Pancreas (tissue), 10 donors: ENCODE measurements around the gene CDC34. TPM values are rescaled to one million over a fixed set of nuclear protein-coding genes. Genes with fewer than 3 reads are reported as not detected.
A peak's percentile ranks its signal among the peaks of the same experiment; 100 is the strongest.

Experiments
- ATAC-seq, 4 donors: fragments of 200-7000 bp; cut with Tn5 transposase; one replicate each; pipeline versions ENCODE4 v1.8.0 to v1.9.1; 2020; ENCODE audit warnings: mild to moderate bottlenecking in 4 of 4, moderate library complexity in 4 of 4
- DNase-seq, 6 donors: peaks; one replicate each; pipeline ENCODE4 v3.0.0-alpha.2; 2020
- FAIRE-seq: peaks from 2 replicates; lab custom pipeline; 2012; peaks lifted over from hg19 to GRCh38; lab: Jason Lieb, UNC
- H3K27ac ChIP-seq, 4 donors: fragments of 200-600 bp; sonication (generic); 1 replicate in 3 of 4; 2 replicates in 1 of 4; pipeline versions ENCODE4 v1.5.0 to v1.8.0; 2020
- H3K27me3 ChIP-seq, 4 donors: fragments of 200-600 bp; one replicate each; pipeline ENCODE4 v1.8.0; 2021
- H3K36me3 ChIP-seq, 3 donors: fragments of 200-600 bp; sonication (generic) in 1 of 3; one replicate each; pipeline versions ENCODE4 v1.5.0 to v1.8.0; 2020 to 2021
- H3K4me1 ChIP-seq, 3 donors: fragments of 200-600 bp; one replicate each; pipeline ENCODE4 v1.8.0; 2021
- H3K4me3 ChIP-seq, 4 donors: fragments of 200-600 bp; sonication (generic) in 2 of 4; one replicate each; pipeline versions ENCODE4 v1.5.0 to v1.8.0; 2020 to 2021
- H3K9me3 ChIP-seq, 4 donors: fragments of 200-600 bp; one replicate each; pipeline ENCODE4 v1.8.0; 2021
- WGBS, 2 donors: extraction: QIAGEN DNeasy Blood & Tissue Kit; methylation state at CpG; one replicate each; pipeline ENCODE4 v1.1.7; 2013; 5-methylcytosine and 5-hydroxymethylcytosine counted together
- intact Hi-C, 3 donors: fragments of 100-400 bp; cut with DNase I; formaldehyde crosslinking; loops; one replicate each; pipeline versions ENCODE4 v1.11.1 to v1.14.2; 2022
- polyA plus RNA-seq, 2 donors: library from polyadenylated mRNA; stranded (reverse); fragments of 200-250 nt; gene quantifications; one replicate each; pipeline ENCODE4 v1.2.3, GENCODE V29; 2013
- total RNA-seq, 6 donors: library from RNA; stranded (reverse); fragmentation: NEBNext Ultra II Directional in 4 of 6; extraction: Animal tissue kit (Norgen Biotek cat#: 25700) in 4 of 6; gene quantifications; one replicate each; pipeline versions ENCODE4 v1.2.1 to v1.2.4, GENCODE V29; 2021 to 2023
- TF ChIP-seq, protein P1 (sequence below), 4 donors: fragments of 200-600 bp; sonication (generic) in 3 of 4; IDR thresholded peaks; one replicate each; pipeline versions ENCODE4 v1.5.0 to v1.8.0; 2021; ENCODE audit warnings: antibody characterized with exemption in 4 of 4
- donor health status: healthy with polysubstance abuse.
- donor health status: DM: no; HTN: no; CAD: no; lungs with moderate emphysema.
- donor health status: DM: no; HTN: no; CAD: no.
- donor health status: control.
- donor health status: control.
- donor health status: Bipolar disorder and iron deficiency.
- donor health status: DM: yes; HTN: yes; CAD: no.
- donor health status: DM: no; HTN: no; CAD: no.
- donor health status: DM: no; HTN: no; CAD: no.
- donor health status: DM: yes; HTN: yes; CAD: no.

CDC34 gene
- total and polyA plus RNA-seq, 8 donors: 26.2 to 107 (median 45.6) TPM

DNA sequence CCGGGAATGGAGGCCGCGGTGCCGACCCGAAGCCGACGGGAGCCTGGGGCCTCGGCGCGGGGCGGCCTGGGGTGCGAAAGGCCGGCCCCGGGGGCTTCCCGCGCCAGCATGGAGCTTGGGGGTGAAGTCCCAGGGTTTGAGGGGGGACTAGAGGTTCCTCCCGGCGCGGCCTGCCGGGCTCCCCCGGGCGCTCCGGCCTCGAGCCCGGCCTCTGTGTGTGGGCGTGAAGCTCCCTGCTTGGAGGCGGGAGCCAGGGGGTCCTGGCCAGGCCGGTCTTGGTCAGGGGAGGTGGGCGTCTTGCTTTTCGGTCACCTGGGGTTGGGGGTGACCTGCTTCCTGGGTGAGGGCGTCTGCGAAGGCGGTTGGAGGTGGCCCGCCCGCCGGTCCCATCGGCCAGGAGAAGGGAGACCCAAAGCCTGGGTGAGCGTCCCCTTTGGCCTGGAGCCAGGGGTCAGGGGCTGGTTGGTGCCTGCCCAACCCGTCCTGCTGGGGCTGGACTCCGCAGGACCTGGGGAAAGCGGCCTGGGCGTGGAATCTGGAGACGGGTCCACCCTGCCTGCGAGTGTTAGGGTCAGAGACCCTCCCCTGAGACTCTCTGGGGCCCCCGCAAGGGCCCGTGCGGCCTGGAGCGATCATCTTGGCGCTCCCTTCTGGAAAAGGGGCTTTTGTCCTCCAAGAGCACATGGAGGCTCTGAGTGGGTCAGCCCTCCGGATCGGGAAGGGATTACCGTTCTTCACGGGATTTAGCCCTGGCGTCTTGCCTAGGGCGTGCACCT, 41.4 kb downstream of the CDC34 start:
- WGBS, 2 donors: 1% methylated on average over 50 to 55 of the region's 55 CpGs
- intact Hi-C loops: no loop called here

DNA sequence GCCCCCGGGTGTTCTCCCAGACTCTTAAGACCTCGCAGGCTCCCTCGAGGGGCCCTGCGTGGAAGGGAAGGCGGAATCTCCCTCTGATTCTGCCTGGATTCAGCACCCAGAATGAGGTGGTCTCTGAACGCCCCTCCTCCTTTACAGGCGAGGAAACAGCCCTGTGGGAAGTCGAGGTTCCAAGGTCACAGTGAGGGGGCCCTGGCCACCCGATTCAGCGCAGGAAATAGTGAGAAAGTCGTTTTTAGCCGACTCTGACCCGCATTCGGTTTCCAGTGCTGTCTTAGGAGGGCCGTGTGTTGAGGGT, 41.9 kb downstream of the CDC34 start:
- H3K27ac ChIP-seq: no peak overlapping the region
- 5 to 8% methylated on average over 15 of the region's 15 CpGs for WGBS, 2 donors
- H3K27me3 ChIP-seq: no peaks in the 10 kb centered on the region
- intact Hi-C loops: no loop called here
- TF ChIP-seq, protein P1, sequence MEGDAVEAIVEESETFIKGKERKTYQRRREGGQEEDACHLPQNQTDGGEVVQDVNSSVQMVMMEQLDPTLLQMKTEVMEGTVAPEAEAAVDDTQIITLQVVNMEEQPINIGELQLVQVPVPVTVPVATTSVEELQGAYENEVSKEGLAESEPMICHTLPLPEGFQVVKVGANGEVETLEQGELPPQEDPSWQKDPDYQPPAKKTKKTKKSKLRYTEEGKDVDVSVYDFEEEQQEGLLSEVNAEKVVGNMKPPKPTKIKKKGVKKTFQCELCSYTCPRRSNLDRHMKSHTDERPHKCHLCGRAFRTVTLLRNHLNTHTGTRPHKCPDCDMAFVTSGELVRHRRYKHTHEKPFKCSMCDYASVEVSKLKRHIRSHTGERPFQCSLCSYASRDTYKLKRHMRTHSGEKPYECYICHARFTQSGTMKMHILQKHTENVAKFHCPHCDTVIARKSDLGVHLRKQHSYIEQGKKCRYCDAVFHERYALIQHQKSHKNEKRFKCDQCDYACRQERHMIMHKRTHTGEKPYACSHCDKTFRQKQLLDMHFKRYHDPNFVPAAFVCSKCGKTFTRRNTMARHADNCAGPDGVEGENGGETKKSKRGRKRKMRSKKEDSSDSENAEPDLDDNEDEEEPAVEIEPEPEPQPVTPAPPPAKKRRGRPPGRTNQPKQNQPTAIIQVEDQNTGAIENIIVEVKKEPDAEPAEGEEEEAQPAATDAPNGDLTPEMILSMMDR (IDR thresholded peaks at IDR 0.05): no peak
- DNase-seq (no peak), ATAC-seq (no peak), FAIRE-seq (no peak)
- peaks cover 14 to 19% (median 17%) of the 10 kb centered on the region in 3 donors for H3K4me1 ChIP-seq
- peak overlapping the region; percentile 64 to 99 (median 93) for H3K4me3 ChIP-seq
- H3K36me3 ChIP-seq: no peaks in the 10 kb centered on the region
- H3K9me3 ChIP-seq: no peaks in the 10 kb centered on the region

More for the DNA sequence above, 41.4 kb downstream of the CDC34 start:
- ATAC-seq (peak; percentile 1 to 24 (median 8)), FAIRE-seq (no peak), DNase-seq (peak; percentile 44 to 91 (median 74))
- H3K36me3 ChIP-seq: no peaks in the 10 kb centered on the region
- H3K27ac ChIP-seq: peak overlapping the region; percentile 49 to 88 (median 72)
- TF ChIP-seq, protein P1 (IDR thresholded peaks at IDR 0.05): no peak
- H3K4me3 ChIP-seq: peak overlapping the region; percentile 64 to 99 (median 93)
- peaks cover 14 to 19% (median 17%) of the 10 kb centered on the region in 3 donors for H3K4me1 ChIP-seq
- H3K27me3 ChIP-seq: no peaks in the 10 kb centered on the region
- H3K9me3 ChIP-seq: no peaks in the 10 kb centered on the region

DNA sequence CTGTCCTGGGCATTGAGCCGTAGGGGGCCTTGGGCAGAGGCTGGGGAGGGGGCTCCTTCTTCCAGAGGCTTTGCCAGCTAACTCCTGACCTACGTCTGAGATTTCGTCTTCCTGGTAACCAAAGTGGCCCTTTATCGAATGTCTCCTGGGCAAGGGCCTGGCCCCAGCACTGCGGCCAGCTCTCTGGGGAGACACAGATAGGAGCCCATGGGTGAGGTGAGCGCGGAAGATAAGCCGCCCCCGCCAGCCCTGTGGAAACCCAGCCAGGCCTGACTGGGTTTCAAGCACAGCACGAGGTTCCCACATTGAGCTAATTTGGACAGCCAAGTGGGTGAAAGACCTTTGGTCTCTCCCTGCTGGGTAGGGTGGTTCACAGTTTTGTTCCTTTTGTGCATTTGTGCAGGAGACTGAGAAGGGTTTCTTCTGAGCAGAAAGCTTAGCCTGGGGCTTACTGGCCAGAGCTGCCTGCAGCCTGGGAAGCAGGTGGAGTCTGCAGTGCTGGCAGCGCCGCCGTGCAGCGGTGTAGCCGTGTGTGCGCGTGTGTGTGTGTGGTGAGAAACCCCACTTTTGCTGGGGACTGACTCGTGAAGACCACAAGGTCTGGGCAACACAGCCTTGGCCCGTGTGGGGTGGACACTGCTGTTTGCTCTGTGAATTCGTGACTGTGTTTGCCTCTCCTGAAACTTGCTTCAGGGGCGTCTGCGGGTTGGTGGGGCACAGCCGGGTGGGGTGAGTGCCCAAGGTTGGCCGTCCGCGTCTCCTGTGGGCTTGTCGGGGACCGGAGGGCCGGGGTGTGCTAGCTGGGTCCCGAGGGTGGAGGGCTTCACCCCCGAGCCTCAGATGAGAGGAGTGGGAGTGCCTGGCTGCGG, 43.3 kb downstream of the CDC34 start:
- H3K9me3 ChIP-seq: no peaks in the 10 kb centered on the region
- DNase-seq: peak in 3 of 6 donors; percentile 30 to 77 (median 51)
- intact Hi-C loops: no loop called here
- peak overlapping the region in 3 of 4 donors; percentile 6 to 20 (median 15) for H3K27ac ChIP-seq
- peak overlapping the region in 2 of 4 donors; percentile 23 to 25 for H3K4me3 ChIP-seq
- no peaks in the 10 kb centered on the region for H3K27me3 ChIP-seq
- TF ChIP-seq, protein P1 (IDR thresholded peaks at IDR 0.05): no peak
- peaks cover 14 to 19% (median 17%) of the 10 kb centered on the region in 3 donors for H3K4me1 ChIP-seq
- WGBS, 2 donors: 12 to 13% methylated on average over 31 to 32 of the region's 32 CpGs
- no peaks in the 10 kb centered on the region for H3K36me3 ChIP-seq
- no peak for FAIRE-seq
- ATAC-seq: peak in 3 of 4 donors; percentile 13 to 39 (median 13)

DNA sequence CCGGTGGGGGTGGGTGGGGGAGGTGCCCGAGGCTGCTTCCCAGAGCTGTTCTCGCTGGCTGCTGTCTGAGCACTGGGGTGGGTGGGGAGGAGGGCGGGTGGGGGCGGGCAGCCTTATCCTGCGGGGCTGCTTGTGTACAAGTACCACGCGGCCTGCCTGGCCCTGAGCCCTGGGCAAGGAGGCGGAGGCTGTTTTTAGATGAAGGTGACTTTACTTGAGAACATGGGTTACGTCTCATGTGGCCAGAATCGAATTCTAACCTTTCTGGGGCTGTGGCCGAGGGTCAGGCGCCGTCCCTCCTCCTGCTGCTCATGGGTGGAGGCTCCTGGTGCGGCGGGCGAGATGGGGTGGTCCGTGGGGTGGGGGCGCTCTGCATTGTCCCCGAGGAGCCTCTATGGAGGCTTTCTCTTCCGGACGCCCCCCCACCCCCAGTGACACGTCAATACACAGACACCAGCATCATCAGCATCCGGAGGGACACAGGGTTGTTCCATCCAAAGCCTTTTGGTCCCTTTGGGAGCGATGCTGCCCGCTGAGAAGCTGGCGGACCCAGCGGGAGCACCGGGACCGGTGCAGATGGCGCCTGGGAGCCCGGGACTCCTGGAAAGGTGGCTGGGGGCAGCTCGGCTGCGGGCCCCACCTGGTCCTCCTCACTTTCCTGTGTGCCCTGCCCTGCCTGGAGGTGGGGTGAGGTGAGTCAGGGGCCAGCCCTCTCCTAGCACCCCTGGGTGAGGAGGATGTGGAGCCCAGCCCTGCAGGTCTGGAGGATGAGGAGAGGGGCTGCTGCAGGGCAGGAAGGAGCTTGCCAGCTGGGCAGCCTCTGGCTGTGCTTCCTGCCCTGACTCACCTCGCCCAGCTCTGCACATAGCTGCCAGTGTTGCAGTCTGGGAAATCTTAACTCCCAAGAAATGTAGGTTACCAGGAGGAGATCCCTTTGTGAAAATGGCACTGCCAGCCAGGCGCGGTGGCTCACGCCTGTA, 44.3 kb downstream of the CDC34 start:
- WGBS, 2 donors: 39 to 54% methylated on average over 36 to 38 of the region's 38 CpGs
- Histone ChIP-seq H3K36me3 (no peaks in the 10 kb centered on the region), H3K27ac (no peak overlapping the region), H3K9me3 (no peaks in the 10 kb centered on the region), H3K4me1 (peaks cover 14 to 19% (median 17%) of the 10 kb centered on the region in 3 donors), H3K4me3 (peak overlapping the region in 2 of 4 donors; percentile 23 to 25), H3K27me3 (no peaks in the 10 kb centered on the region)
- intact Hi-C loops: no loop called here
- FAIRE-seq (no peak), ATAC-seq (peak in 1 of 4 donors; percentile 5), DNase-seq (peak in 3 of 6 donors; percentile 36 to 74 (median 66))
- TF ChIP-seq, protein P1 (IDR thresholded peaks at IDR 0.05): no peak
